Activated naive CD4-positive, alpha-beta T cell treated with anti-CD3 and anti-CD28 coated beads, Interleukin-2, amount 50 U/mL, for 16 hours (primary cell): ENCODE results near the gene KIF26A.
"Not testable (repeated sequence)": the region's sequence is repeated elsewhere in the genome, so short reads cannot be mapped to it uniquely, and the experiment has no call there.

Experiments
- DNase-seq: peaks from one replicate; pipeline ENCODE4 v3.0.0-alpha.2; 2020

Gene KIF26A

GRCh38 chr14:104225278-104226190 is 87.1 kb downstream of the KIF26A start:
- not testable (repeated sequence) for DNase-seq

GRCh38 chr14:104226421-104227383 is 88.3 kb downstream of the KIF26A start:
- no peak for DNase-seq

- no peak for DNase-seq
Observed at GRCh38 chr14:104227806-104228205, 89.4 kb downstream of the KIF26A start.

GRCh38 chr14:104228221-104228620 is 89.8 kb downstream of the KIF26A start:
- peak; percentile 8 for DNase-seq

- no peak for DNase-seq
Observed at GRCh38 chr14:104228716-104229533, 90.5 kb downstream of the KIF26A start.

- no peak for DNase-seq
Observed at GRCh38 chr14:104229534-104230055, 91.2 kb downstream of the KIF26A start.

GRCh38 chr14:104230119-104230815 is 91.9 kb downstream of the KIF26A start:
- DNase-seq, result no peak
